ENCODE measurements around the gene ARHGEF19. TPM values are rescaled to one million over a fixed set of nuclear protein-coding genes. Genes with fewer than 3 reads are reported as not detected.
"Not testable (repeated sequence)": the region's sequence is repeated elsewhere in the genome, so short reads cannot be mapped to it uniquely, and the experiment has no call there.

ARHGEF19 gene
- total RNA-seq, 4 donors from 2014 or later, result 5.7 to 46.8 (median 10.8) TPM

DNA sequence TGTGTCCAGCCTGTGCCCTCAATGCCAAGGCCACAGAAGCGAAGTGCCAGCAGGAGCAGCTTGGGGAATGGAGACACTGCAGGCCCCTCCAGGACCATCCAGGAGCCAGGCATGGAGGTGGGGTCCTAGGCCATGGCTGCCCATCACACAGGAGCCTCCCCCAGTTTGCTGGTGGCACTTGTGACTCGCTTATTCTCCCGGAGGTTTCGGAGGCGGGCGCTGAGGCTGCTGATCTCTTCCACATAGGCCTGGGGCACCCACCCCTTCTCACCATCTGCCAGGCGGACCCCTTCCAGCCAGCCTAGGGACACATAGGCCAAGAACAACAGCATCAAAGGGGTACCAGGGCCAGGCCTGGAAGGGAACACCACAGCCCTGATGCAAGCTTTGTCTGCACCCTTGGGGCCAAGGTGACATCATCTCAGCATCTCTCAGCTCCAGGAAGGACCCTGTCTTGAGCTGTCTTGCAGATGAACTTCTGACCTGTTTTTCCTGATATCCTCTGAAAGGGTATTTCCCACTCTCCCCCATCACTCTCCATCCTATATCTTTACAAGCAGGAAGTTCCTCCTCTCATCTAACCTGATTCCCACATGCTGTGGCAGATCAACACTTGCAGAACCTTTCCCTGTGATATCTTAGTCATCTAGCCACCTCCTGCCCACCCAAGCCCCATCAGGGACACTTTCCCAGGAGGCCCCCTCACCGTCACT, 13.9 kb downstream of the ARHGEF19 start:
- DNase-seq, result no peak

GRCh38 chr1:16196874-16197273, 15.6 kb downstream of the ARHGEF19 start:
- Histone ChIP-seq H3K27ac (no peak overlapping the region), H3K9me3 (no peaks in the 10 kb centered on the region), H3K27me3 (no peaks in the 10 kb centered on the region), H3K36me3 (no peaks in the 10 kb centered on the region), H3K4me3 (no peak overlapping the region), H3K4me1 (no peaks in the 10 kb centered on the region)
- DNase-seq, result no peak
- 65% methylated on average over 3 of the region's 3 CpGs; no CpG with 5 or more reads in 1 of the 2 donors for WGBS, 2 donors (ENCODE audit: low coverage in 1 of 2)
- TF ChIP-seq POLR2AphosphoS5 (IDR thresholded peaks at IDR 0.05) (no peak), CTCF (IDR thresholded peaks at IDR 0.05) (no peak), POLR2A (IDR thresholded peaks at IDR 0.05) (no peak), EP300 (IDR thresholded peaks at IDR 0.05; ENCODE audit: low read depth) (no peak)
- in situ Hi-C loops (cut with MboI; ENCODE audit: low pct_ligation_motif_present in 1 of 4, low pct_unique_long_range_greater_than_20kb in 1 of 4, low sequenced_read_pairs in 3 of 4), result no loop called here
- intact Hi-C loops (cut with DNase I; ENCODE audit: low total_unique reads), result no loop called here

More for the DNA sequence above, 13.9 kb downstream of the ARHGEF19 start:
- TF ChIP-seq POLR2AphosphoS5 (IDR thresholded peaks at IDR 0.05), result no peak
- no peak for TF ChIP-seq EP300 (IDR thresholded peaks at IDR 0.05; ENCODE audit: low read depth)
- TF ChIP-seq CTCF (IDR thresholded peaks at IDR 0.05), result no peak
- TF ChIP-seq POLR2A (IDR thresholded peaks at IDR 0.05), result no peak
- in situ Hi-C loops (cut with MboI; ENCODE audit: low pct_ligation_motif_present in 1 of 4, low pct_unique_long_range_greater_than_20kb in 1 of 4, low sequenced_read_pairs in 3 of 4) (no loop called here), intact Hi-C loops (cut with DNase I; ENCODE audit: low total_unique reads) (no loop called here)
- Histone ChIP-seq H3K4me1 (no peaks in the 10 kb centered on the region), H3K27me3 (no peaks in the 10 kb centered on the region), H3K4me3 (no peak overlapping the region), H3K36me3 (no peaks in the 10 kb centered on the region), H3K9me3 (no peaks in the 10 kb centered on the region), H3K27ac (no peak overlapping the region)
- WGBS, 2 donors (ENCODE audit: low coverage in 1 of 2), result 96% methylated on average over 8 of the region's 8 CpGs; no CpG with 5 or more reads in 1 of the 2 donors

DNA sequence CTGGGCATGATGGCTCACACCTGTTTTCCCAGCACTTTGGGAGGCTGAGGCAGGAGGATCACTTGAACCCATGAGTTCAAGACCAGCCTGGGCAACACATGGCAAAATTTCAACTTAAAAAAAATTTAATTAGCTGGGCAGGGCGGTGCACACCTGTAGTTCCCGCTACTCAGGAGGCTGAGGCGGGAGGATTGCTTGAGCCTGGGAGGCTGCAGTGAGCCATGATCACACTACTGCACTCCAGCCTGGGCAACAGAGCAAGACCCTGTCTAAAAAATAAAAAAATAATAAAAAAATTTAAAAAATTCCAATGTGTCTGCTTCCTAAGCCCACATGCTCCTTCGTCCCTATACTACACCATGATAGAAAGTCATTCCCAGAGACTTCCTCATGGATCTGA, 16.3 kb downstream of the ARHGEF19 start:
- DNase-seq; H3K9me3 ChIP-seq; in situ Hi-C loops (cut with MboI; ENCODE audit: low pct_ligation_motif_present in 1 of 4, low pct_unique_long_range_greater_than_20kb in 1 of 4, low sequenced_read_pairs in 3 of 4); H3K4me3 ChIP-seq; H3K4me1 ChIP-seq; H3K27ac ChIP-seq; H3K36me3 ChIP-seq; H3K27me3 ChIP-seq; intact Hi-C loops (cut with DNase I; ENCODE audit: low total_unique reads): not testable (repeated sequence)
- WGBS, 2 donors (ENCODE audit: low coverage in 1 of 2), result 87 to 94% methylated on average over 4 of the region's 4 CpGs

DNA sequence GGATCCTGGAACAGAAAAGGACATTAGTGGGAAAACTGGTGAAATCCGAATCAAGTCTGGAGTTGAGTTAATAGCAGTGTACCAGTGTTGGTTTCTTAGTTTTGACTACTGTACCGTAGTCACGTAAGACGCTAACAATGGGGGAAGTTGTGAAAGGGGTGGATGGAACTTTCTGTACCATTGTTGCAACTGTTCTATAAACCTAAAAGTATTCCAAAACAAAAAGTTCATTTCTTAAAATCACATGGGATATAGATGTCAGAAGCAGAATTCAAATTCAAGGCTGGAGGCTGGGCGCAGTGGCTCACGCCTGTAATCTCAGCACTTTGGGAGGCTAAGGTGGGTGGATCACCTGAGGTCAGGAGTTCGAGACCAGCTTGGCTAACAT, 16.9 kb downstream of the ARHGEF19 start:
- 80 to 90% methylated on average over 6 to 7 of the region's 7 CpGs for WGBS, 2 donors (ENCODE audit: low coverage in 1 of 2)
- Histone ChIP-seq H3K27me3 (no peaks in the 10 kb centered on the region), H3K4me1 (no peaks in the 10 kb centered on the region), H3K36me3 (no peaks in the 10 kb centered on the region), H3K9me3 (no peaks in the 10 kb centered on the region), H3K27ac (no peak overlapping the region), H3K4me3 (no peak overlapping the region)
- DNase-seq, result no peak
- intact Hi-C loops (cut with DNase I; ENCODE audit: low total_unique reads), result no loop called here
- no peak for TF ChIP-seq POLR2AphosphoS5 (IDR thresholded peaks at IDR 0.05)
- no peak for TF ChIP-seq CTCF (IDR thresholded peaks at IDR 0.05)
- TF ChIP-seq POLR2A (IDR thresholded peaks at IDR 0.05), result no peak
- TF ChIP-seq EP300 (IDR thresholded peaks at IDR 0.05; ENCODE audit: low read depth), result no peak
- in situ Hi-C loops (cut with MboI; ENCODE audit: low pct_ligation_motif_present in 1 of 4, low pct_unique_long_range_greater_than_20kb in 1 of 4, low sequenced_read_pairs in 3 of 4), result no loop called here

Measured in transverse colon (tissue), 4 donors.